GM12878 (cell line): ENCODE measurements around the gene ADCY6. TPM values are rescaled to one million over a fixed set of nuclear protein-coding genes. Genes with fewer than 3 reads are reported as not detected.

Source experiments
- ATAC-seq: fragments of 200-7000 bp; cut with Tn5 transposase; 3 replicates; pipeline ENCODE4 v1.9.1; 2020; ENCODE audit warnings: mild to moderate bottlenecking, moderate library complexity
- BruUV-seq: library from RNA; stranded (reverse); fragments of 400-500 nt; replicated peaks from 2 replicates; lab custom pipeline; 2021; lab: Mats Ljungman, UMichigan
- CTCF ChIA-PET: fragments of 300-600 bp; sonication (Branson Sonifier 250); formaldehyde crosslinking; extraction: SDS; loops from one replicate; lab custom pipeline; 2021; ENCODE audit warnings: inconsistent platforms; lab: Yijun Ruan, JAX
- POLR2A ChIA-PET: fragments of 350-600 bp; formaldehyde crosslinking; extraction: SDS; loops from one replicate; lab custom pipeline; 2021; ENCODE audit warnings: inconsistent platforms; lab: Charles Lee
- RAD21 ChIA-PET: fragments of 300-600 bp; sonication (Branson Sonifier 250); formaldehyde crosslinking; loops from one replicate; lab custom pipeline; 2023; ENCODE audit warnings: antibody characterized with exemption; ENCODE audit not compliant: unreplicated experiment; lab: Charles Lee
- SMC1A ChIA-PET: fragments of 300-600 bp; sonication (Branson Sonifier 250); formaldehyde crosslinking; loops from one replicate; lab custom pipeline; 2023; ENCODE audit not compliant: unreplicated experiment, uncharacterized antibody; lab: Charles Lee
- DNase-seq: peaks from one replicate; pipeline ENCODE4 v3.0.0-alpha.2; 2011; ENCODE audit warnings: low read depth, low spot score
- FAIRE-seq: peaks from 3 replicates; lab custom pipeline; 2011; peaks lifted over from hg19 to GRCh38; lab: Jason Lieb, UNC
- H2AFZ ChIP-seq: 2 replicates; pipeline ENCODE4 v1.6.0; 2011; ENCODE audit warnings: low read depth, low read length, control low read depth; ENCODE audit not compliant: control insufficient read depth
- H3K27ac ChIP-seq: 2 replicates; pipeline ENCODE4 v1.5.1; 2011; ENCODE audit warnings: control low read depth; ENCODE audit not compliant: control insufficient read depth, insufficient read depth
- H3K27me3 ChIP-seq, 2 experiments: replicated peaks in 1 of 2; 2 replicates each; pipeline versions ENCODE4 v1.6.0 to v1.6.1; 2011; ENCODE audit warnings: low read length in 1 of 2; ENCODE audit not compliant: control insufficient read depth in 2 of 2, insufficient read depth in 2 of 2
- H3K36me3 ChIP-seq, 2 experiments: 2 replicates each; pipeline ENCODE4 v1.5.1; 2011; ENCODE audit warnings: low read length in 1 of 2; ENCODE audit not compliant: control insufficient read depth in 2 of 2, insufficient read depth in 2 of 2
- H3K4me1 ChIP-seq: 2 replicates; pipeline ENCODE4 v1.6.1; 2011; ENCODE audit warnings: mild to moderate bottlenecking, low read length, moderate library complexity, mixed read lengths; ENCODE audit not compliant: control insufficient read depth, insufficient read depth
- H3K4me2 ChIP-seq: 2 replicates; pipeline ENCODE4 v1.6.0; 2011; ENCODE audit warnings: control low read depth; ENCODE audit not compliant: control insufficient read depth, insufficient read depth
- H3K4me3 ChIP-seq: fragments of 200-600 bp; sonication (generic); 2 replicates; pipeline ENCODE4 v1.5.1; 2016
- H3K79me2 ChIP-seq: 2 replicates; pipeline ENCODE4 v1.6.0; 2011; ENCODE audit warnings: low read length; ENCODE audit not compliant: control insufficient read depth, insufficient read depth
- H3K9ac ChIP-seq: 2 replicates; pipeline ENCODE4 v1.8.0; 2011; ENCODE audit warnings: low read length, control low read depth, mixed read lengths; ENCODE audit not compliant: control insufficient read depth, insufficient read depth
- H3K9me3 ChIP-seq: replicated peaks from 3 replicates; pipeline ENCODE4 v1.5.1; 2011; ENCODE audit warnings: mild to moderate bottlenecking, low read length; ENCODE audit not compliant: control insufficient read depth, insufficient read depth
- H4K20me1 ChIP-seq: 2 replicates; pipeline ENCODE4 v1.6.0; 2011; ENCODE audit not compliant: control insufficient read depth, insufficient read depth
- DPF2 ChIP-seq: fragments of 450-650 bp; IDR thresholded peaks from 2 replicates; pipeline ENCODE4 v1.6.1; 2017; ENCODE audit warnings: mild to moderate bottlenecking
- ETV6 ChIP-seq, 2 experiments: fragments of 450-650 bp in 1 of 2; IDR thresholded peaks in 1 of 2; conservative IDR thresholded peaks in 1 of 2; 2 replicates each; pipeline ENCODE4 v1.6.1; 2014; ENCODE audit warnings: antibody characterized with exemption in 1 of 2, borderline replicate concordance in 1 of 2, low read depth in 1 of 2, mild to moderate bottlenecking in 1 of 2, moderate library complexity in 1 of 2
- GATAD2B ChIP-seq: fragments of 450-650 bp; conservative IDR thresholded peaks from 2 replicates; pipeline ENCODE4 v1.6.1; 2017; ENCODE audit warnings: low read depth, mild to moderate bottlenecking, moderate library complexity
- JUND ChIP-seq: IDR thresholded peaks from 2 replicates; pipeline ENCODE4 v1.6.1; 2012; ENCODE audit warnings: low read depth, mild to moderate bottlenecking, low read length, improper control_type of control experiment, moderate library complexity
- NFYA ChIP-seq: IDR thresholded peaks from 2 replicates; pipeline ENCODE4 v1.6.1; 2011; ENCODE audit warnings: low read depth, mild to moderate bottlenecking, low read length, improper control_type of control experiment, borderline replicate concordance
- NRF1 ChIP-seq: conservative IDR thresholded peaks from 2 replicates; pipeline ENCODE4 v1.6.1; 2011; ENCODE audit warnings: mild to moderate bottlenecking, low read depth, low read length, improper control_type of control experiment
- PBX3 ChIP-seq: IDR thresholded peaks from 2 replicates; pipeline ENCODE4 v1.6.1; 2011; ENCODE audit warnings: mild to moderate bottlenecking, low read depth, low read length, moderate library complexity; ENCODE audit not compliant: insufficient replicate concordance
- PML ChIP-seq: IDR thresholded peaks from 2 replicates; pipeline ENCODE4 v1.6.1; 2012; ENCODE audit warnings: low read length, inconsistent platforms
- SIN3A ChIP-seq: IDR thresholded peaks from 2 replicates; pipeline ENCODE4 v1.6.1; 2012; ENCODE audit warnings: low read depth, low read length, improper control_type of control experiment
- STAT3 ChIP-seq: IDR thresholded peaks from 2 replicates; pipeline ENCODE4 v1.6.1; 2011; ENCODE audit warnings: low read depth, low read length, improper control_type of control experiment
- SUPT20H ChIP-seq: IDR thresholded peaks from 2 replicates; pipeline ENCODE4 v1.6.1; 2011; ENCODE audit warnings: low read depth, mild to moderate bottlenecking, low read length, moderate library complexity, borderline replicate concordance; ENCODE audit not compliant: control insufficient read depth
- ZNF207 ChIP-seq: fragments of 450-650 bp; IDR thresholded peaks from 2 replicates; pipeline ENCODE4 v1.6.1; 2014; ENCODE audit warnings: antibody characterized with exemption, mild to moderate bottlenecking, borderline replicate concordance
- WGBS: methylation state at CpG from one replicate; pipeline ENCODE4 v1.1.6; 2016; ENCODE audit warnings: low lambda C conversion rate; ENCODE audit not compliant: insufficient replicate concordance, insufficient coverage; ENCODE audit errors: missing lambda C conversion rate; 5-methylcytosine and 5-hydroxymethylcytosine counted together
- in situ Hi-C: fragments of 300-500 bp; cut with MboI; formaldehyde crosslinking; loops from 9 replicates; pipeline ENCODE4 v1.14.3; 2018; ENCODE audit warnings: mixed read lengths
- intact Hi-C: fragments of 100-400 bp; cut with micrococcal nuclease; formaldehyde crosslinking; loops from one replicate; pipeline ENCODE4 v1.14.2; 2022; ENCODE audit not compliant: unreplicated experiment
- polyA plus RNA-seq, 11 experiments: library from polyadenylated mRNA; depleted of rRNA in 4 of 11; unstranded in 6 of 11; stranded (reverse) in 5 of 11; fragments of >200 nt; fragmentation: Nextera tagmentation in 4 of 11; fragmentation: Illumina TruSeq in 1 of 11; extraction: Ambion mirVana in 4 of 11; extraction: Trizol in 1 of 11; gene quantifications; 1 replicate in 1 of 11; 2 replicates in 10 of 11; pipeline versions ENCODE4 v1.2.1 to v1.2.3, GENCODE V29; 2011 to 2016; ENCODE audit warnings: inconsistent platforms in 2 of 11, missing spikeins in 2 of 11, low read depth in 1 of 11
- total RNA-seq, 4 experiments: library from RNA; depleted of rRNA in 3 of 4; stranded (reverse); fragments of >200 nt in 3 of 4; fragmentation: Illumina TruSeq in 1 of 4; extraction: Trizol in 1 of 4; gene quantifications; 2 replicates each; pipeline versions ENCODE4 v1.2.1 to v1.2.3, GENCODE V29; 2013 to 2021

The ADCY6 gene
- total and polyA plus RNA-seq, 10 of the 15 experiments (the other 5 are each of a cell fraction or from before 2014, with no cell fraction given) = 0.03 to 2.0 (median 0.14) TPM; not detected in 1

- DNase-seq = no peak
- ATAC-seq = no peak
- intact Hi-C loops (no loop called here), in situ Hi-C loops (no loop called here)
- no peak overlapping the region for H3K4me3 ChIP-seq
- H3K36me3 ChIP-seq = peaks cover 52 to 56% of the 10 kb centered on the region in 2 experiments
- no peaks in the 10 kb centered on the region for H3K4me1 ChIP-seq
- FAIRE-seq = no peak
- ChIA-PET RAD21 (no interaction called here), POLR2A (interaction anchor here (0.6 kb wide), 1 partner anchor 126 kb away, joined by 3 read pairs; no protein-coding TSS in a partner anchor), SMC1A (no interaction called here), CTCF (interaction anchor here (1.3 to 2.4 kb wide), 2 partner anchors 18 to 20 kb away, joined by 5 to 8 read pairs; partner anchors contain the start of gene DDX23)
- BruUV-seq = no TSS peak
- no peak overlapping the region for H3K9ac ChIP-seq
- no peak overlapping the region for H3K27ac ChIP-seq
- no peaks in the 10 kb centered on the region for H3K27me3 ChIP-seq
- WGBS = 94% methylated on average over 12 of the region's 12 CpGs
- no peak for TF ChIP-seq NRF1
- no peak for TF ChIP-seq STAT3
- TF ChIP-seq GATAD2B = no peak
- TF ChIP-seq SIN3A = no peak
- no peak for TF ChIP-seq SUPT20H
- TF ChIP-seq PBX3 = no peak
- TF ChIP-seq JUND = no peak
- TF ChIP-seq NFYA = no peak
- TF ChIP-seq ZNF207 = no peak
- TF ChIP-seq ETV6 (conservative IDR thresholded peaks at IDR 0.05 in 1 of 2, IDR thresholded peaks at IDR 0.05 in 1 of 2; ENCODE audit: borderline replicate concordance in 1 of 2, low read depth in 1 of 2) = no peak
- no peak for TF ChIP-seq DPF2
- TF ChIP-seq PML = no peak
- H3K9me3 ChIP-seq = no peaks in the 10 kb centered on the region
- no peaks in the 10 kb centered on the region for H4K20me1 ChIP-seq
- H2AFZ ChIP-seq = no peak overlapping the region
- H3K4me2 ChIP-seq = no peak overlapping the region
- no peaks in the 10 kb centered on the region for H3K79me2 ChIP-seq
Observed at GRCh38 chr12:48832321-48833060, 43.6 kb upstream of the ADCY6 start.
